C4-2B (cell line): ENCODE measurements around the gene C1orf159.

Experiments used
- CTCF ChIP-seq: fragments of 450-650 bp; conservative IDR thresholded peaks from 2 replicates; pipeline ENCODE4 v1.5.1; 2017; ENCODE audit warnings: mild to moderate bottlenecking
- ZFX ChIP-seq: fragments of 450-650 bp; IDR thresholded peaks from 2 replicates; pipeline ENCODE4 v1.6.1; 2017

- TF ChIP-seq ZFX (no peak), CTCF (no peak)
Measured at GRCh38 chr1:1046767-1047166, 69.1 kb downstream of the C1orf159 start.
